ENCODE results near the gene HAUS8. TPM values are rescaled to one million over a fixed set of nuclear protein-coding genes. Genes with fewer than 3 reads are reported as not detected.

The HAUS8 gene
- total and polyA plus RNA-seq, 2 of the 8 experiments (the other 6 are each of a cell fraction or from before 2014, with no cell fraction given): 18.4 to 23.2 TPM

- H3K79me1 ChIP-seq (ENCODE audit: low read depth, low read length): peaks cover 17% of the 10 kb centered on the region
- H2AK5ac ChIP-seq (ENCODE audit: low read depth, low read length): no peak overlapping the region
- no peak overlapping the region for H4K91ac ChIP-seq (replicated peaks; ENCODE audit: insufficient read length, low read length)
- peaks cover 0 to 5% (median 0%) of the 10 kb centered on the region in 4 experiments; a peak in 1 of 7 replicates for H3K4me1 ChIP-seq (replicated peaks in 1 of 4; ENCODE audit: control insufficient read depth in 3 of 4, insufficient read depth in 4 of 4, low read length in 3 of 4)
- H3K14ac ChIP-seq (ENCODE audit: insufficient read length): no peak overlapping the region
- DNase-seq (ENCODE audit: low read depth in 1 of 2, low spot score in 2 of 2) (no peak), FAIRE-seq (no peak)
- H3K36me3 ChIP-seq (ENCODE audit: control insufficient read depth in 2 of 4, insufficient read depth in 4 of 4, low read length in 3 of 4): no peaks in the 10 kb centered on the region
- H2AFZ ChIP-seq (ENCODE audit: low read length): no peak overlapping the region
- no peak overlapping the region for H4K8ac ChIP-seq (ENCODE audit: extremely low read depth, insufficient read depth, low read length)
- no peak overlapping the region for H2BK5ac ChIP-seq (ENCODE audit: low read depth, low read length)
- H3K18ac ChIP-seq (ENCODE audit: extremely low read depth, low read length): no peak overlapping the region
- no peaks in the 10 kb centered on the region for H3K9me3 ChIP-seq (ENCODE audit: insufficient read depth in 2 of 2, low read depth in 1 of 2, low read length in 1 of 2)
- ChIA-PET CTCF (ENCODE audit: partially characterized antibody) (interaction anchor here (0.5 kb wide), 1 partner anchor 8 kb away, joined by 3 read pairs; no protein-coding TSS in a partner anchor), POLR2A (ENCODE audit: partially characterized antibody) (no interaction called here)
- H3K27me3 ChIP-seq (replicated peaks in 1 of 4; ENCODE audit: control insufficient read depth in 3 of 4, extremely low read depth in 1 of 4, insufficient read depth in 3 of 4, low read length in 3 of 4): no peaks in the 10 kb centered on the region
- no peak for TF ChIP-seq SP1 (IDR thresholded peaks at IDR 0.05; ENCODE audit: low read depth, low read length)
- TF ChIP-seq RFX5 (IDR thresholded peaks at IDR 0.05; ENCODE audit: borderline replicate concordance, low read depth, low read length): no peak
- H3K56ac ChIP-seq (replicated peaks; ENCODE audit: insufficient read length, low read depth, low read length): no peak overlapping the region
- WGBS, 2 experiments (ENCODE audit: extremely low coverage in 1 of 2, insufficient coverage in 1 of 2, insufficient read length in 1 of 2, insufficient replicate concordance in 2 of 2, low coverage in 1 of 2, low lambda C conversion rate in 2 of 2, missing lambda C conversion rate in 1 of 2): 97% methylated on average over 5 of the region's 5 CpGs; no CpG with 5 or more reads in 1 of the 2 experiments
- H3K27ac ChIP-seq (ENCODE audit: low read depth, low read length): no peak overlapping the region
- no peak overlapping the region for H2BK15ac ChIP-seq (ENCODE audit: low read length)
- H3K23me2 ChIP-seq (ENCODE audit: low read depth, low read length): no peaks in the 10 kb centered on the region
- no peak overlapping the region for H2BK20ac ChIP-seq (ENCODE audit: low read length)
- no peak overlapping the region for H3K4me3 ChIP-seq (ENCODE audit: extremely low read depth in 1 of 4, insufficient read depth in 2 of 4, low read depth in 3 of 4, low read length in 4 of 4)
- no peak overlapping the region for H2BK12ac ChIP-seq (ENCODE audit: low read depth, low read length)
- peaks cover 4 to 20% of the 10 kb centered on the region in 2 experiments for H4K20me1 ChIP-seq (replicated peaks in 1 of 2; ENCODE audit: control insufficient read depth in 1 of 2, insufficient read depth in 2 of 2, low read length in 2 of 2)
- no peak overlapping the region for H3K9ac ChIP-seq (replicated peaks in 1 of 4; ENCODE audit: extremely low read depth in 1 of 4, low read depth in 3 of 4, low read length in 3 of 4)
- no peak overlapping the region for H2BK120ac ChIP-seq (replicated peaks; ENCODE audit: low read depth, low read length)
- no peak overlapping the region for H3K4me2 ChIP-seq (ENCODE audit: insufficient read depth in 1 of 2, low read depth in 2 of 2, low read length in 2 of 2)
- peaks cover 0 to 45% of the 10 kb centered on the region in 2 experiments; a peak in 2 of 4 replicates for H3K79me2 ChIP-seq (ENCODE audit: control insufficient read depth in 1 of 2, insufficient read depth in 2 of 2, low read length in 2 of 2)
- no peak overlapping the region for H4K5ac ChIP-seq (ENCODE audit: insufficient read length, low read depth, low read length)
- H3K4ac ChIP-seq (replicated peaks; ENCODE audit: insufficient read length, low read depth, low read length): no peak overlapping the region
- H3K23ac ChIP-seq (ENCODE audit: insufficient read length): no peak overlapping the region
Measured at GRCh38 chr19:17088552-17088951, 13.3 kb upstream of the HAUS8 start.

Data from H1 (cell line).